ENCODE data around the gene BMI1. TPM values are rescaled to one million over a fixed set of nuclear protein-coding genes. Genes with fewer than 3 reads are reported as not detected.

BMI1 gene
- total and polyA plus RNA-seq, 2 donors (not counting 3 experiments of a cell fraction or from before 2014, with no cell fraction given) = 12.0 to 25.1 TPM

- no peak for DNase-seq (ENCODE audit: low read depth, low spot score)
- H2AFZ ChIP-seq (ENCODE audit: low read depth, low read length) = no peak overlapping the region
- no peak for TF ChIP-seq EZH2 (IDR thresholded peaks at IDR 0.05; ENCODE audit: borderline replicate concordance, low read depth, low read length, severe bottlenecking)
- TF ChIP-seq GATA2 (IDR thresholded peaks at IDR 0.05; ENCODE audit: insufficient read depth, insufficient read length, low read depth, low read length) = no peak
- no peak for TF ChIP-seq CTCF (IDR thresholded peaks at IDR 0.05; ENCODE audit: extremely low read depth in 1 of 2, insufficient read depth in 1 of 2, low read depth in 1 of 2, low read length in 2 of 2)
- no peak for TF ChIP-seq FOS (IDR thresholded peaks at IDR 0.05; ENCODE audit: borderline replicate concordance, insufficient read depth, low read length)
- no peak for TF ChIP-seq POLR2AphosphoS5 (IDR thresholded peaks at IDR 0.05; ENCODE audit: insufficient read depth, low read depth, low read length)
- TF ChIP-seq JUN (IDR thresholded peaks at IDR 0.05; ENCODE audit: borderline replicate concordance, insufficient read depth, insufficient read length, low read depth) = no peak
- dilution Hi-C loops (cut with MboI; ENCODE audit: extremely low pct_ligation_motif_present, low sequenced_read_pairs) = no loop called here
- no peak overlapping the region for H3K4me3 ChIP-seq (replicated peaks in 1 of 3; ENCODE audit: insufficient read depth in 1 of 3, low read depth in 1 of 3, low read length in 3 of 3)
- H3K4me1 ChIP-seq (ENCODE audit: control insufficient read depth, extremely low read depth, insufficient read depth, low read length) = peaks cover 11% of the 10 kb centered on the region
- POLR2A ChIA-PET = no interaction called here
- no peaks in the 10 kb centered on the region for H3K27me3 ChIP-seq (ENCODE audit: control insufficient read depth in 2 of 2, insufficient read depth in 2 of 2, low read length in 2 of 2)
- no peak overlapping the region for H3K4me2 ChIP-seq (ENCODE audit: insufficient read depth, low read length)
- no peaks in the 10 kb centered on the region for H3K9me3 ChIP-seq (replicated peaks; ENCODE audit: control insufficient read depth, insufficient read depth, low read length)
- no peaks in the 10 kb centered on the region for H3K9me1 ChIP-seq (replicated peaks; ENCODE audit: control insufficient read depth, extremely low read depth, insufficient read depth, low read length)
- H3K9ac ChIP-seq (replicated peaks; ENCODE audit: extremely low read depth, insufficient read depth, low read length) = no peak overlapping the region
- H3K36me3 ChIP-seq (ENCODE audit: control insufficient read depth in 2 of 2, extremely low read depth in 1 of 2, insufficient read depth in 2 of 2, low read length in 2 of 2) = no peaks in the 10 kb centered on the region
- intact Hi-C loops (cut with micrococcal nuclease) = no loop called here
- no peak for FAIRE-seq
- no peak overlapping the region for H3K27ac ChIP-seq (ENCODE audit: insufficient read depth, low read depth, low read length)
- CTCF ChIA-PET = interaction anchor here (0.9 kb wide), 1 partner anchor 14 kb away, joined by 3 read pairs; no protein-coding TSS in a partner anchor
- no peaks in the 10 kb centered on the region for H3K79me2 ChIP-seq (ENCODE audit: control insufficient read depth, insufficient read depth, low read length)
- H4K20me1 ChIP-seq (replicated peaks; ENCODE audit: control insufficient read depth, extremely low read depth, insufficient read depth, low read length) = no peaks in the 10 kb centered on the region
- no TSS peak for BruUV-seq (replicated peaks)
These were observed 43.7 kb downstream of the BMI1 start for GRCh38 chr10:22364407-22365140.

Data from endothelial cell of umbilical vein (primary cell).